ENCODE data around the gene OR10K1.

OR10K1 gene

DNA sequence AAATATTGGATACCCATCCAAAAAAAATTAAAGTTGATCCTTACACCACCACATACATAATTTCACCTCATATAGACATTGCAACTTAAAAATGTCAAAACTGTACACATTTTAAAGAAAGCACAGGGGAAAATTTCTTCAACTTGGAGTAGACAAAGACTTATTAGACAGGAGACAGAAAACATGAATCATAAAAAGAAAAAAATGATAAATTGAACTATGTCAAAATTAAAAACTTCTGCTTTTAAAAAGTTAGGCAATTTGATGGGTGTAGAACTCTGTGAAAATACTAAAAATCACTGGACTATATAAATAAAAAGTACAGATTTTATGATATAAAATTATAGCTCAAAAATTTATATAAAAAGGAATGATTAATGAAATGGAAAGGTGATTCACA is 4.4 kb upstream of the OR10K1 start:
- H3K27me3 ChIP-seq (ENCODE audit: low read length): no peaks in the 10 kb centered on the region
- no peak overlapping the region for H3K4me2 ChIP-seq (ENCODE audit: low read depth, low read length, poor library complexity, severe bottlenecking)
- H3K9me3 ChIP-seq (ENCODE audit: insufficient read depth, low read length): no peaks in the 10 kb centered on the region
- TF ChIP-seq, protein P1, sequence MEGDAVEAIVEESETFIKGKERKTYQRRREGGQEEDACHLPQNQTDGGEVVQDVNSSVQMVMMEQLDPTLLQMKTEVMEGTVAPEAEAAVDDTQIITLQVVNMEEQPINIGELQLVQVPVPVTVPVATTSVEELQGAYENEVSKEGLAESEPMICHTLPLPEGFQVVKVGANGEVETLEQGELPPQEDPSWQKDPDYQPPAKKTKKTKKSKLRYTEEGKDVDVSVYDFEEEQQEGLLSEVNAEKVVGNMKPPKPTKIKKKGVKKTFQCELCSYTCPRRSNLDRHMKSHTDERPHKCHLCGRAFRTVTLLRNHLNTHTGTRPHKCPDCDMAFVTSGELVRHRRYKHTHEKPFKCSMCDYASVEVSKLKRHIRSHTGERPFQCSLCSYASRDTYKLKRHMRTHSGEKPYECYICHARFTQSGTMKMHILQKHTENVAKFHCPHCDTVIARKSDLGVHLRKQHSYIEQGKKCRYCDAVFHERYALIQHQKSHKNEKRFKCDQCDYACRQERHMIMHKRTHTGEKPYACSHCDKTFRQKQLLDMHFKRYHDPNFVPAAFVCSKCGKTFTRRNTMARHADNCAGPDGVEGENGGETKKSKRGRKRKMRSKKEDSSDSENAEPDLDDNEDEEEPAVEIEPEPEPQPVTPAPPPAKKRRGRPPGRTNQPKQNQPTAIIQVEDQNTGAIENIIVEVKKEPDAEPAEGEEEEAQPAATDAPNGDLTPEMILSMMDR (IDR thresholded peaks at IDR 0.05; ENCODE audit: insufficient read depth, low read length, poor library complexity, severe bottlenecking): no peak
- no peak for TF ChIP-seq EZH2phosphoT487 (conservative IDR thresholded peaks at IDR 0.05; ENCODE audit: low read length)
- H3K27ac ChIP-seq (ENCODE audit: low read depth, low read length): no peak overlapping the region
- H4K20me1 ChIP-seq (ENCODE audit: low read depth, low read length): no peaks in the 10 kb centered on the region
- no peaks in the 10 kb centered on the region for H3K36me3 ChIP-seq (ENCODE audit: low read length)
- no peaks in the 10 kb centered on the region for H3F3A ChIP-seq (ENCODE audit: insufficient read depth)
- no peaks in the 10 kb centered on the region for H3K9me2 ChIP-seq (replicated peaks; ENCODE audit: insufficient read depth, low read length)
- H2AFZ ChIP-seq (ENCODE audit: low read depth, low read length, severe bottlenecking): no peak overlapping the region
- no peak overlapping the region for H3K4me3 ChIP-seq (ENCODE audit: insufficient read depth, low read length, poor library complexity, severe bottlenecking)
- no peaks in the 10 kb centered on the region for H3K79me2 ChIP-seq (ENCODE audit: insufficient read depth, low read length)
- no peak overlapping the region for H3K9ac ChIP-seq (ENCODE audit: low read length)

DNA sequence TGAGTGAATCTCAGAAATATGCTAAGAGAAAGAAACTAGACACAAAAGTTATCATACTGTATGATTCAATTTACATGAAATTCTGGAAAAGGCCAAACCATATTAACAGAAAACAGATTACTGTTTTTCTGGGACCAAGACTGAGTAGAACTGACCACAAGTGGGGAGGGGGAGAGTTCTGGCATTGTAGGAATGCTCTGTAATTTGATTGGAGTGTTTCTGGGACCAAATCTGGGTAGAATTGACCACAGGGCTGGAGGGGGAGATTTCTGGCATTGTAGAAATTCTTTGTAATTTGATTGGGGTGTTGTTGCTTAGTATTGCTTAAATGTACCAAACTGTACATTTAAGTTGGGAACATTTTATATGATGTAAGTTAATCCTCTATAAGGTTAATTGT is 3.4 kb upstream of the OR10K1 start:
- no peak overlapping the region for H3K27ac ChIP-seq (ENCODE audit: low read depth, low read length)
- no peak overlapping the region for H3K9ac ChIP-seq (ENCODE audit: low read length)
- H4K20me1 ChIP-seq (ENCODE audit: low read depth, low read length): no peaks in the 10 kb centered on the region
- TF ChIP-seq, protein P1 (IDR thresholded peaks at IDR 0.05; ENCODE audit: insufficient read depth, low read length, poor library complexity, severe bottlenecking): no peak
- no peaks in the 10 kb centered on the region for H3K79me2 ChIP-seq (ENCODE audit: insufficient read depth, low read length)
- no peaks in the 10 kb centered on the region for H3F3A ChIP-seq (ENCODE audit: insufficient read depth)
- no peaks in the 10 kb centered on the region for H3K9me3 ChIP-seq (ENCODE audit: insufficient read depth, low read length)
- H3K4me3 ChIP-seq (ENCODE audit: insufficient read depth, low read length, poor library complexity, severe bottlenecking): no peak overlapping the region
- H3K27me3 ChIP-seq (ENCODE audit: low read length): no peaks in the 10 kb centered on the region
- H2AFZ ChIP-seq (ENCODE audit: low read depth, low read length, severe bottlenecking): no peak overlapping the region
- no peaks in the 10 kb centered on the region for H3K36me3 ChIP-seq (ENCODE audit: low read length)
- no peaks in the 10 kb centered on the region for H3K9me2 ChIP-seq (replicated peaks; ENCODE audit: insufficient read depth, low read length)
- no peak overlapping the region for H3K4me2 ChIP-seq (ENCODE audit: low read depth, low read length, poor library complexity, severe bottlenecking)

DNA sequence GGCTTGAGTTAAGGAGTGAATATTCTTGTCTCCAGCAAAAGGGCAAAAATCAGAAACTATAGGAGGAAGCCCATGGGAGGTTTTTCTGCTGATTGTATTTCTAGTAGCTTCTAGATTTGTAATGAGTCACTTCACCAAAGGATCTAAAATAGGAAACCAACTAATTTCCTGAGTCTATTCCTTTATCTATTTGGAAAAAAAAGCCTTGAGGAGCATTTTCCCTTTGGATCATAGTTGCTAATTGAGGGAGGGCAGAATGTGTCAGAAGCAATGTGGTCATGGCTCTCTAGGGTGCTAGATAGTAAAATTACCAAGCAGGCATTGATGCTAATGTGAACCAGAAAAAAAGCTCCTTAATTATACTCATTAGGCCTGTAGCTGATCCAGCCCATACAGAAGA is 10.3 kb downstream of the OR10K1 start, which contains the start of gene OR10R2:
Gene OR10R2, plus strand, starts transcription at position 301 of the 400 bp plus-strand sequence. CDS start 106 bp downstream, outside the sequence.
- Histone ChIP-seq H3K27ac (ENCODE audit: low read depth, low read length) (no peak within 1 kb of the TSS), H3F3A (ENCODE audit: insufficient read depth) (no peaks in the 10 kb centered on the region), H3K79me2 (ENCODE audit: insufficient read depth, low read length) (no peaks in the 10 kb centered on the region), H3K9ac (ENCODE audit: low read length) (no peak within 1 kb of the TSS), H3K27me3 (ENCODE audit: low read length) (no peaks in the 10 kb centered on the region), H2AFZ (ENCODE audit: low read depth, low read length, severe bottlenecking) (no peak within 1 kb of the TSS), H3K9me2 (replicated peaks; ENCODE audit: insufficient read depth, low read length) (no peaks in the 10 kb centered on the region), H3K4me2 (ENCODE audit: low read depth, low read length, poor library complexity, severe bottlenecking) (no peak within 1 kb of the TSS), H4K20me1 (ENCODE audit: low read depth, low read length) (no peaks in the 10 kb centered on the region), H3K9me3 (ENCODE audit: insufficient read depth, low read length) (no peaks in the 10 kb centered on the region), H3K4me3 (ENCODE audit: insufficient read depth, low read length, poor library complexity, severe bottlenecking) (no peak within 1 kb of the TSS), H3K36me3 (ENCODE audit: low read length) (no peaks in the 10 kb centered on the region)
- TF ChIP-seq, protein P1 (IDR thresholded peaks at IDR 0.05; ENCODE audit: insufficient read depth, low read length, poor library complexity, severe bottlenecking): no peak
- TF ChIP-seq EZH2phosphoT487 (conservative IDR thresholded peaks at IDR 0.05; ENCODE audit: low read length): no peak
